Liver (tissue), 9 donors: Measurements from ENCODE around the gene ANKRD11. TPM values are rescaled to one million over a fixed set of nuclear protein-coding genes. Genes with fewer than 3 reads are reported as not detected.

Experiments used
- DNase-seq: peaks from one replicate; pipeline ENCODE4 v3.0.0-alpha.2; 2017; ENCODE audit warnings: low spot score
- H3K27ac ChIP-seq, 2 donors: one replicate each; pipeline ENCODE4 v1.7.0; 2013; ENCODE audit warnings: inconsistent platforms in 2 of 2, low read length in 2 of 2, control low read depth in 1 of 2, low read depth in 1 of 2, mild to moderate bottlenecking in 1 of 2
- H3K27me3 ChIP-seq, 4 donors: one replicate each; pipeline versions ENCODE4 v1.6.1 to v1.7.0; 2013; ENCODE audit warnings: low read length in 3 of 4, inconsistent platforms in 1 of 4, mild to moderate bottlenecking in 1 of 4, moderate library complexity in 1 of 4; ENCODE audit not compliant: control insufficient read depth in 4 of 4, insufficient read depth in 4 of 4
- H3K36me3 ChIP-seq, 4 donors: one replicate each; pipeline versions ENCODE4 v1.6.1 to v1.7.0; 2013; ENCODE audit warnings: low read length in 3 of 4, mild to moderate bottlenecking in 3 of 4, low read depth in 1 of 4, moderate library complexity in 1 of 4; ENCODE audit not compliant: control insufficient read depth in 4 of 4, insufficient read depth in 3 of 4
- H3K4me1 ChIP-seq, 4 donors: one replicate each; pipeline versions ENCODE4 v1.6.1 to v1.7.0; 2013; ENCODE audit warnings: low read length in 3 of 4, mild to moderate bottlenecking in 3 of 4, moderate library complexity in 1 of 4; ENCODE audit not compliant: control insufficient read depth in 4 of 4, insufficient read depth in 4 of 4
- H3K4me3 ChIP-seq, 3 donors: one replicate each; pipeline versions ENCODE4 v1.6.1 to v1.7.0; 2013; ENCODE audit warnings: low read length in 3 of 3, control low read depth in 1 of 3, low read depth in 1 of 3, mild to moderate bottlenecking in 1 of 3
- H3K9ac ChIP-seq, 2 donors: one replicate each; pipeline ENCODE4 v1.7.0; 2013; ENCODE audit warnings: low read length in 2 of 2, mild to moderate bottlenecking in 2 of 2, moderate library complexity in 2 of 2, control low read depth in 1 of 2, low read depth in 1 of 2
- H3K9me3 ChIP-seq, 4 donors: one replicate each; pipeline versions ENCODE4 v1.6.1 to v1.7.0; 2013; ENCODE audit warnings: low read length in 3 of 4; ENCODE audit not compliant: control insufficient read depth in 4 of 4
- EGR1 ChIP-seq, 2 donors: IDR thresholded peaks; 2 replicates each; pipeline ENCODE4 v1.6.1; 2016 to 2018; ENCODE audit warnings: antibody characterized with exemption in 2 of 2, low read depth in 2 of 2
- GABPA ChIP-seq, 2 donors: IDR thresholded peaks in 1 of 2; conservative IDR thresholded peaks in 1 of 2; 2 replicates each; pipeline ENCODE4 v1.6.1; 2016; ENCODE audit warnings: antibody characterized with exemption in 2 of 2, mild to moderate bottlenecking in 1 of 2, moderate library complexity in 1 of 2
- HNF4A ChIP-seq, 2 donors: conservative IDR thresholded peaks; 2 replicates each; pipeline ENCODE4 v1.6.1; 2016; ENCODE audit warnings: antibody characterized with exemption in 2 of 2, mild to moderate bottlenecking in 2 of 2
- HNF4G ChIP-seq: IDR thresholded peaks from 2 replicates; pipeline ENCODE4 v1.6.1; 2016; ENCODE audit warnings: antibody characterized with exemption
- JUND ChIP-seq, 2 donors: IDR thresholded peaks; 2 replicates each; pipeline ENCODE4 v1.6.1; 2016; ENCODE audit warnings: antibody characterized with exemption in 2 of 2
- RAD21 ChIP-seq, 2 donors: IDR thresholded peaks; 2 replicates each; pipeline ENCODE4 v1.6.1; 2016; ENCODE audit warnings: antibody characterized with exemption in 2 of 2, mild to moderate bottlenecking in 2 of 2
- RXRA ChIP-seq, 2 donors: IDR thresholded peaks; 2 replicates each; pipeline ENCODE4 v1.6.1; 2017 to 2018; ENCODE audit warnings: antibody characterized with exemption in 2 of 2, mild to moderate bottlenecking in 1 of 2
- SP1 ChIP-seq: IDR thresholded peaks from 2 replicates; pipeline ENCODE4 v1.6.1; 2018; ENCODE audit warnings: antibody characterized with exemption, mild to moderate bottlenecking
- TAF1 ChIP-seq: conservative IDR thresholded peaks from 2 replicates; pipeline ENCODE4 v1.6.1; 2016; ENCODE audit warnings: antibody characterized with exemption, mild to moderate bottlenecking
- YY1 ChIP-seq: IDR thresholded peaks from 2 replicates; pipeline ENCODE4 v1.6.1; 2016; ENCODE audit warnings: antibody characterized with exemption, mild to moderate bottlenecking
- WGBS: extraction: QIAGEN DNeasy Blood & Tissue Kit; methylation state at CpG from one replicate; pipeline ENCODE4 v1.1.7; 2013; 5-methylcytosine and 5-hydroxymethylcytosine counted together
- polyA plus RNA-seq, 2 donors: library from polyadenylated mRNA; stranded (reverse) in 1 of 2; unstranded in 1 of 2; fragments of 200-250 nt in 1 of 2; fragments of >200 nt in 1 of 2; fragmentation: Nextera tagmentation in 1 of 2; extraction: Ambion mirVana in 1 of 2; gene quantifications; one replicate each; pipeline versions ENCODE4 v1.2.1 to v1.2.3, GENCODE V29; 2013 to 2015
- total RNA-seq, 2 donors: library from RNA; depleted of rRNA; stranded (reverse); fragments of >200 nt; gene quantifications; one replicate each; pipeline ENCODE4 v1.2.3, GENCODE V29; 2014
- TF ChIP-seq, protein P1 (sequence below): IDR thresholded peaks from 2 replicates; pipeline ENCODE4 v1.6.1; 2016; ENCODE audit warnings: antibody characterized with exemption
- TF ChIP-seq, protein P2 (sequence below): IDR thresholded peaks from 2 replicates; pipeline ENCODE4 v1.6.1; 2016; ENCODE audit warnings: antibody characterized with exemption
- TF ChIP-seq, protein P3 (sequence below): fragments of 150-350 bp; IDR thresholded peaks from 2 replicates; pipeline ENCODE4 v1.5.1; 2017; ENCODE audit warnings: improper control_type of control experiment, low read depth, low read length; ENCODE audit not compliant: missing input control
- donor health status: healthy.
- donor health status: healthy.
- donor health status: healthy.
- donor health status: healthy.
- donor health status: healthy.

Gene ANKRD11
- total and polyA plus RNA-seq, 4 donors = 16.3 to 55.1 (median 28.0) TPM

DNA sequence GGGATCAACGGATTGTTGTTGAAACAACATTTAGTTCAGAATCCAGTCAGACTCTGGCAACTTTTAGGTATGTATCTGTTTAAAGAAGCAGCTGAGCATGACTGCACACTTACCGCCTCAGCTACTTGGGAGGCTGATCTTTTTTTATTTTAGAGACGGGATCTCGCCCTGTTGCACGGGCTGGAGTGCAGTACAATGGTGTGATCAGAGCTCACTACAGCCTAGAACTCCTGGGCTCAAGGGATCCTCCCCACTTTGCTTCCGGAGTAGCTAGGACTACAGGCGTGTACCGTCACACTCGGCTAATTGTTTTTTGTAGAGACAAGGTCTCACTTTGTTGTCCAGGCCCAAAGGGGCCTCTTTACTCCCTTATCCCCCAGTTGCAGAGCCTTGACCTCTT lies 20.2 kb upstream of the ANKRD11 start:
- no peak overlapping the region for H3K4me3 ChIP-seq
- H3K9ac ChIP-seq = no peak overlapping the region
- H3K9me3 ChIP-seq = no peaks in the 10 kb centered on the region
- TF ChIP-seq, protein P1, sequence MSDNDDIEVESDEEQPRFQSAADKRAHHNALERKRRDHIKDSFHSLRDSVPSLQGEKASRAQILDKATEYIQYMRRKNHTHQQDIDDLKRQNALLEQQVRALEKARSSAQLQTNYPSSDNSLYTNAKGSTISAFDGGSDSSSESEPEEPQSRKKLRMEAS = no peak
- TF ChIP-seq HNF4G (no peak), RXRA (IDR thresholded peaks at IDR 0.05) (no peak), TAF1 (no peak), JUND (IDR thresholded peaks at IDR 0.05) (no peak), EGR1 (IDR thresholded peaks at IDR 0.05; ENCODE audit: low read depth in 2 of 2) (no peak), RAD21 (IDR thresholded peaks at IDR 0.05) (no peak)
- TF ChIP-seq, protein P2, sequence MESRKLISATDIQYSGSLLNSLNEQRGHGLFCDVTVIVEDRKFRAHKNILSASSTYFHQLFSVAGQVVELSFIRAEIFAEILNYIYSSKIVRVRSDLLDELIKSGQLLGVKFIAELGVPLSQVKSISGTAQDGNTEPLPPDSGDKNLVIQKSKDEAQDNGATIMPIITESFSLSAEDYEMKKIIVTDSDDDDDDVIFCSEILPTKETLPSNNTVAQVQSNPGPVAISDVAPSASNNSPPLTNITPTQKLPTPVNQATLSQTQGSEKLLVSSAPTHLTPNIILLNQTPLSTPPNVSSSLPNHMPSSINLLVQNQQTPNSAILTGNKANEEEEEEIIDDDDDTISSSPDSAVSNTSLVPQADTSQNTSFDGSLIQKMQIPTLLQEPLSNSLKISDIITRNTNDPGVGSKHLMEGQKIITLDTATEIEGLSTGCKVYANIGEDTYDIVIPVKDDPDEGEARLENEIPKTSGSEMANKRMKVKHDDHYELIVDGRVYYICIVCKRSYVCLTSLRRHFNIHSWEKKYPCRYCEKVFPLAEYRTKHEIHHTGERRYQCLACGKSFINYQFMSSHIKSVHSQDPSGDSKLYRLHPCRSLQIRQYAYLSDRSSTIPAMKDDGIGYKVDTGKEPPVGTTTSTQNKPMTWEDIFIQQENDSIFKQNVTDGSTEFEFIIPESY = no peak
- peaks cover 7 to 25% (median 23%) of the 10 kb centered on the region in 4 donors for H3K36me3 ChIP-seq
- H3K4me1 ChIP-seq = peaks cover 10 to 33% (median 24%) of the 10 kb centered on the region in 4 donors
- DNase-seq = no peak
- no peaks in the 10 kb centered on the region for H3K27me3 ChIP-seq
- no peak overlapping the region for H3K27ac ChIP-seq
- WGBS = 94% methylated on average over 9 of the region's 9 CpGs

DNA sequence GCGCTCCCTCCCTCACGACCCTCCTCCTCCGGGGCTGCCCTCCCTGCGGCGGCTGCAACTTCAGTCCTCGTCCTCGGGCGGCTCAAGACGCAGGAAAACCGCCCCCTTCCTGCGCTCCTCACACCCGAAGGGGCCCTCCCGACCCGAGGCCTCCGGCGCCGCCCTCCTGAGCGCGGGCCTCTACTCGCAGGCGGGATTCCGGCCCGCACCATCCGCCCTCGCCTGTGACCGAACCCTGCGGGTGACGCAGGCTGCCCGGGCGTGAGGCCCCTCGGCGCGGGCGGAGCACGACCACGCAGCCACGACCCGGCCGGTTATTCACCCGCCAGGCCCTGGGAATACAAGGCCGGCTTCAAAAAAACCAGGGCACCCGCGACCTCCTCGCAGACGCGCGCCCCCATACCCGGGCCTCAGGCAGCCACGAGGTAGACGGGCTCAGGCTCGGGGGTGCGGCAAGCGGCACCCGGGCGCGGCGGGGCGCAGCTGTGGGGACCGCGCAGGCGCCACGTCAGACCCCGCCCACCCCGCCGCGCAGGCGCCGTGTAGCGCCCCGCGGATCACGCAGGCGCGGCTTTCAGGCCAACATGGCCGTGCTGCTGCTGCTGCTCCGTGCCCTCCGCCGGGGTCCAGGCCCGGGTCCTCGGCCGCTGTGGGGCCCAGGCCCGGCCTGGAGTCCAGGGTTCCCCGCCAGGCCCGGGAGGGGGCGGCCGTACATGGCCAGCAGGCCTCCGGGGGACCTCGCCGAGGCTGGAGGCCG lies 17.7 kb upstream of the ANKRD11 start, which contains the start of gene SPG7:
Gene SPG7 (plus strand): TSS at position 570 of the 757 bp plus-strand sequence. CDS start 15 bp downstream, at position 585.
- WGBS = under 1% methylated on average over 90 of the region's 90 CpGs
- DNase-seq = peak; percentile 95
- peaks cover 5 to 16% (median 15%) of the 10 kb centered on the region in 4 donors for H3K36me3 ChIP-seq
- H3K4me1 ChIP-seq = peaks cover 10 to 33% (median 27%) of the 10 kb centered on the region in 4 donors
- no peaks in the 10 kb centered on the region for H3K9me3 ChIP-seq
- TF ChIP-seq, protein P3, sequence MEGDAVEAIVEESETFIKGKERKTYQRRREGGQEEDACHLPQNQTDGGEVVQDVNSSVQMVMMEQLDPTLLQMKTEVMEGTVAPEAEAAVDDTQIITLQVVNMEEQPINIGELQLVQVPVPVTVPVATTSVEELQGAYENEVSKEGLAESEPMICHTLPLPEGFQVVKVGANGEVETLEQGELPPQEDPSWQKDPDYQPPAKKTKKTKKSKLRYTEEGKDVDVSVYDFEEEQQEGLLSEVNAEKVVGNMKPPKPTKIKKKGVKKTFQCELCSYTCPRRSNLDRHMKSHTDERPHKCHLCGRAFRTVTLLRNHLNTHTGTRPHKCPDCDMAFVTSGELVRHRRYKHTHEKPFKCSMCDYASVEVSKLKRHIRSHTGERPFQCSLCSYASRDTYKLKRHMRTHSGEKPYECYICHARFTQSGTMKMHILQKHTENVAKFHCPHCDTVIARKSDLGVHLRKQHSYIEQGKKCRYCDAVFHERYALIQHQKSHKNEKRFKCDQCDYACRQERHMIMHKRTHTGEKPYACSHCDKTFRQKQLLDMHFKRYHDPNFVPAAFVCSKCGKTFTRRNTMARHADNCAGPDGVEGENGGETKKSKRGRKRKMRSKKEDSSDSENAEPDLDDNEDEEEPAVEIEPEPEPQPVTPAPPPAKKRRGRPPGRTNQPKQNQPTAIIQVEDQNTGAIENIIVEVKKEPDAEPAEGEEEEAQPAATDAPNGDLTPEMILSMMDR = no peak
- TF ChIP-seq, protein P1 = no peak
- TF ChIP-seq HNF4A (conservative IDR thresholded peaks at IDR 0.05) = no peak
- TF ChIP-seq YY1 = peak; percentile 77
- peak in 1 of 2 donors; percentile 3 for TF ChIP-seq RAD21 (IDR thresholded peaks at IDR 0.05)
- no peak for TF ChIP-seq GABPA (IDR thresholded peaks at IDR 0.05 in 1 of 2, conservative IDR thresholded peaks at IDR 0.05 in 1 of 2)
- TF ChIP-seq SP1 = peak; percentile 12
- H3K27me3 ChIP-seq = no peaks in the 10 kb centered on the region
- H3K4me3 ChIP-seq = peak within 1 kb of the TSS; percentile 73 to 98 (median 85)
- H3K9ac ChIP-seq = peak within 1 kb of the TSS; percentile 8 to 50
- peak within 1 kb of the TSS; percentile 92 to 95 for H3K27ac ChIP-seq
